PFSK-1 (cell line): ENCODE results near the gene ABCF2.

Source experiments
- FOXP2 ChIP-seq: optimal IDR thresholded peaks from 2 replicates; pipeline ENCODE3; 2011; ENCODE audit warnings: borderline replicate concordance, control low read depth, inconsistent platforms; ENCODE audit not compliant: insufficient read depth; ENCODE audit errors: extremely low read length, extremely low read depth
- POLR2AphosphoS5 ChIP-seq: IDR thresholded peaks from 2 replicates; pipeline ENCODE4 v1.6.1; 2012; ENCODE audit warnings: low read depth, mild to moderate bottlenecking, control low read depth, low read length, moderate library complexity
- REST ChIP-seq, 2 experiments: IDR thresholded peaks; 2 replicates each; pipeline versions ENCODE4 v1.6.1 to v1.8.0; 2011 to 2012; ENCODE audit warnings: low read depth in 2 of 2, low read length in 2 of 2, control low read depth in 1 of 2, inconsistent platforms in 1 of 2, mild to moderate bottlenecking in 1 of 2, moderate library complexity in 1 of 2; ENCODE audit not compliant: insufficient read depth in 1 of 2
- TAF1 ChIP-seq: IDR thresholded peaks from 2 replicates; pipeline ENCODE4 v1.6.1; 2012; ENCODE audit warnings: low read length, control low read depth, borderline replicate concordance; ENCODE audit not compliant: insufficient read depth

- TF ChIP-seq POLR2AphosphoS5 (no peak), REST (IDR thresholded peaks at IDR 0.05; ENCODE audit: insufficient read depth in 1 of 2, low read depth in 2 of 2, low read length in 2 of 2) (no peak), FOXP2 (no peak), TAF1 (no peak)
Measured at GRCh38 chr7:151235091-151235787, 8.2 kb upstream of the ABCF2 start.
